ENCODE data around the gene GRK6.
"Not testable (repeated sequence)": the region's sequence is repeated elsewhere in the genome, so short reads cannot be mapped to it uniquely, and the experiment has no call there.

Gene GRK6

GRCh38 chr5:177417081-177417480, 9.4 kb upstream of the GRK6 start:
- not testable (repeated sequence) for H3K27ac ChIP-seq (ENCODE audit: low read depth, low read length); H3K4me3 ChIP-seq (ENCODE audit: low read depth in 1 of 2, low read length in 2 of 2)

GRCh38 chr5:177419046-177419445, 7.4 kb upstream of the GRK6 start:
- Histone ChIP-seq H3K9ac (ENCODE audit: low read length) (no peak overlapping the region), H3K27me3 (ENCODE audit: control insufficient read depth in 1 of 2, insufficient read depth in 2 of 2, low read length in 2 of 2) (no peaks in the 10 kb centered on the region), H3K4me3 (ENCODE audit: low read depth in 1 of 2, low read length in 2 of 2) (no peak overlapping the region), H3K27ac (ENCODE audit: low read depth, low read length) (no peak overlapping the region), H3K36me3 (ENCODE audit: insufficient read depth, low read length) (no peaks in the 10 kb centered on the region), H3K9me3 (ENCODE audit: low read length) (no peaks in the 10 kb centered on the region), H3K4me1 (ENCODE audit: insufficient read depth, low read length) (no peaks in the 10 kb centered on the region)

More at GRCh38 chr5:177417081-177417480, 9.4 kb upstream of the GRK6 start:
- H3K9ac ChIP-seq (ENCODE audit: low read length); H3K9me3 ChIP-seq (ENCODE audit: low read length); H3K27me3 ChIP-seq (ENCODE audit: control insufficient read depth in 1 of 2, insufficient read depth in 2 of 2, low read length in 2 of 2); H3K4me1 ChIP-seq (ENCODE audit: insufficient read depth, low read length); H3K36me3 ChIP-seq (ENCODE audit: insufficient read depth, low read length): not testable (repeated sequence)

DNA sequence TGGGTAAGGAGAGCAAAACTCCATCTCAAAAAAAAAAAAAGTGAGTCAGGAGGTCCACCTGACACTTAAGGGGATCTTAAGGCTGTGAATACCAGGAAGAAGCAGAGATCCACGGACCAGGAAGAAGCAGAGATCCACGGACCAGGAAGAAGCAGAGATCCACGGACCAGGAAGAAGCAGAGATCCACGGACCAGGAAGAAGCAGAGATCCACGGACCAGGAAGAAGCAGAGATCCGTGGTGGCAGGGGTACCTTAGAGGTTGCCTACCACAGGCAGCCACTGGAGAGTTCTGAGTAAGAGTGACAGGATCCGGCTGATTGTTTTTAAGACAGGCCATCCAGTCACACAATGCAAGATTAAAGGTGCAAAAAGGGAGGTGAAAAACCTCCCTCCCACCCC, 6.0 kb upstream of the GRK6 start:
- H3K36me3 ChIP-seq (ENCODE audit: insufficient read depth, low read length); H3K9me3 ChIP-seq (ENCODE audit: low read length); H3K4me3 ChIP-seq (ENCODE audit: low read depth in 1 of 2, low read length in 2 of 2); H3K27me3 ChIP-seq (ENCODE audit: control insufficient read depth in 1 of 2, insufficient read depth in 2 of 2, low read length in 2 of 2); H3K27ac ChIP-seq (ENCODE audit: low read depth, low read length); H3K4me1 ChIP-seq (ENCODE audit: insufficient read depth, low read length); H3K9ac ChIP-seq (ENCODE audit: low read length): not testable (repeated sequence)

DNA sequence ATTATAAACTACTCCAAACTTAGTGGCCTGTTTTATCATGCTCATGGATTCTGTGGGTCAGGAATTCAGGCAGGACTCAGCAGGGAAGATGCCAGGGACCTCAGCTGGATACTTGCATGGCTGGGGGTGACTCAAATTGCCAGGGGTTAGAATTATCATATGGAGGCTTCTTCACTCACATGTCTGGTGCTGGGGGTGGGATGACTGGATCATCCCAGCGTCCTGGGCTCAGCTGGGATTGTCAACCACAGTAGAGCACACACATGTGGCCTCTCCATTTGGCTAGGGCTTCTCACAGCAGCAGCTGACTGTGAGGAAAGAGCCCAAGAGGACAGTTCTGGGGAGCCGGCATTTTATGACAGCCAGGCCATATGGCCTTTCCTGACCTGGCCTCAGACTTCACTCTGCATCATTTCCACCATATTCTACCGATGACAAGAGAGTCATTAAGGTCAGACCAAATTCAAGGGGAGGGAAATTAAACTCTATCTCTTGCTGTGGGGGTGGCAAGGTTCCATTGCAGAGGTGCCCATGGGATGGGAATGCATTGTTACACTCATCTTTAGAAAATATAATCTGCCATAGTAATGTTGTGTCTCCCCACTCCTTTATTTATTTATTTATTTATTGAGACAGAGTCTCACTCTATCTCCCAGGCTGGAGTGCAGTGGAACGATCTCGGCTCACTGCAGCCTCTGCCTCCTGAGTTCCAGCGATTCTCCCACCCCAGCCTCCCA, 5.2 kb upstream of the GRK6 start:
- no peaks in the 10 kb centered on the region for H3K27me3 ChIP-seq (ENCODE audit: control insufficient read depth in 1 of 2, insufficient read depth in 2 of 2, low read length in 2 of 2)
- peaks cover 8% of the 10 kb centered on the region for H3K4me1 ChIP-seq (ENCODE audit: insufficient read depth, low read length)
- H3K36me3 ChIP-seq (ENCODE audit: insufficient read depth, low read length) = no peaks in the 10 kb centered on the region
- no peak overlapping the region for H3K9ac ChIP-seq (ENCODE audit: low read length)
- H3K4me3 ChIP-seq (ENCODE audit: low read depth in 1 of 2, low read length in 2 of 2) = no peak overlapping the region
- no peaks in the 10 kb centered on the region for H3K9me3 ChIP-seq (ENCODE audit: low read length)
- no peak overlapping the region for H3K27ac ChIP-seq (ENCODE audit: low read depth, low read length)

GRCh38 chr5:177423671-177424070, 2.8 kb upstream of the GRK6 start:
- Histone ChIP-seq H3K27me3 (ENCODE audit: control insufficient read depth in 1 of 2, insufficient read depth in 2 of 2, low read length in 2 of 2) (no peaks in the 10 kb centered on the region), H3K4me1 (ENCODE audit: insufficient read depth, low read length) (peaks cover 24% of the 10 kb centered on the region), H3K36me3 (ENCODE audit: insufficient read depth, low read length) (no peaks in the 10 kb centered on the region), H3K27ac (ENCODE audit: low read depth, low read length) (no peak overlapping the region), H3K9me3 (ENCODE audit: low read length) (no peaks in the 10 kb centered on the region), H3K4me3 (ENCODE audit: low read depth in 1 of 2, low read length in 2 of 2) (no peak overlapping the region), H3K9ac (ENCODE audit: low read length) (no peak overlapping the region)

DNA sequence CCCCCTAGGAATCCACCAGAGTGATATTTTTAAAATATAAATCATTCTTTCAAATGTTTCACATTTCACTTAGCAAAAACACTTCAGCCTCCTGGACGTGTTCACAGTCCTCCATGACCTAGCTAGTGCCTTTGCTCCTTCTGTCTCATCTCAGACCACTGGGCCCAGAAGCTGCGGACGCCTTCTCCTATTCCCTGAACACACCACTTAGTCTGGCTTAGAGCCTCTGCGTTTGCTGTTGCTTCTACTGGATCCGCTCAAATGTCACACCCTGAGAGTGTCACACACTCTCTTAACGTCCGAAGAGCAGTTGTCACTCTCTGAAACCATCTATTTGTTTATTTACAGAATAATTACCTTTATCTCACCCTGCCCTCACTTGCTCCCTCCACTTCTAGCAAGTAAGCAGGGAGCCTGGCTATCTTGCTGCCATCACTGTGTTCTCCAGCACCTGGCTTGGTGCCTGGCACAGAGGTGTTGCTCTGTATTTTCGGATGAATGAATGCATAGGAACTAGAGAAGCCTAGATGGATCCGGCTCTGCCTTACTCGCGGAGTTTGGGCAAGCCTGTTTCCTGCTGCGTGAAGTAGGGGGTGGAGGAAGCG, 1.2 kb upstream of the GRK6 start:
- Histone ChIP-seq H3K4me1 (ENCODE audit: insufficient read depth, low read length) (peaks cover 24% of the 10 kb centered on the region), H3K27ac (ENCODE audit: low read depth, low read length) (peak overlapping the region; percentile 75), H3K27me3 (ENCODE audit: control insufficient read depth in 1 of 2, insufficient read depth in 2 of 2, low read length in 2 of 2) (no peaks in the 10 kb centered on the region), H3K4me3 (ENCODE audit: low read depth in 1 of 2, low read length in 2 of 2) (peak overlapping the region; percentile 38 to 50), H3K36me3 (ENCODE audit: insufficient read depth, low read length) (peaks cover 3% of the 10 kb centered on the region), H3K9me3 (ENCODE audit: low read length) (no peaks in the 10 kb centered on the region), H3K9ac (ENCODE audit: low read length) (peak overlapping the region; percentile 6)

DNA sequence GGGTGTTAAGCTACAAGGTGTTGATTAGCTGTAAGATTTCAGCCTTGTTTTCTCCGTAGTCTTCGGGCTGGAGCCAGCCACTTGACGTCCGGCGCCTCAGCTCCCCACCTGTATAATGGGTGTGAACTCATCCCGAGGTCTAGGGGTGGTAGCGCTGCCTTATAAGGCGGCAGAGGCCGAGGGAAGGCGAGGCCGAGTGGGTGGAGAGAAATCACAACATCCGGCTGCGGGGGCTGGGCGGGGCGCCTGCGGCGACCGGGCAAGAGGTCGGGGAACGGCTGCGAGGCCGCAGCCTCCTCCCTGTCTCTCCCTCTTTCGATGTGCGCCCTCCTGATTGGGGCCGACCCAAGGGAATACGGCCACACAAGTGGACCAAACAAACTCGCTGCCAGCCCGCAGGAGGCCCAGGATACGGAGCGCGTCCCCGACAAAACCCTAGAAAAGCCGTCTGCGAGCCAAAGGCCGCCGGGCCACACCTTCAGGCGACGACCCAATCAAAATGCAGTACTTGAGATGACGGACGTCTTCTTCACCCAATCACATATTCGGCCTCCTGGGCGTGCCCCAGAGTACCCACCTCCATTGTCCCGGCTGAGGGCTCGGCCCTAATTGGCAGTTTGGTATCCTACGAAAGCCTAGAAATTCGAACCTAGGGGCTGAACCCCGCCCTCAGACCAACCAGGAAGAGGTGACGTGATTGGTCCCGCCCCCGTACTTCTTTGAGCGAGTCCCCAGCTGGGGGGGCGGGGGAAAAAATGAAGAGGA, 493 bp upstream of the GRK6 start:
- H3K9ac ChIP-seq (ENCODE audit: low read length) = peak overlapping the region; percentile 6
- H3K27ac ChIP-seq (ENCODE audit: low read depth, low read length) = peak overlapping the region; percentile 75
- peaks cover 24% of the 10 kb centered on the region for H3K4me1 ChIP-seq (ENCODE audit: insufficient read depth, low read length)
- no peaks in the 10 kb centered on the region for H3K9me3 ChIP-seq (ENCODE audit: low read length)
- H3K4me3 ChIP-seq (ENCODE audit: low read depth in 1 of 2, low read length in 2 of 2) = peak overlapping the region; percentile 38 to 50
- no peaks in the 10 kb centered on the region for H3K27me3 ChIP-seq (ENCODE audit: control insufficient read depth in 1 of 2, insufficient read depth in 2 of 2, low read length in 2 of 2)
- H3K36me3 ChIP-seq (ENCODE audit: insufficient read depth, low read length) = peaks cover 9% of the 10 kb centered on the region

DNA sequence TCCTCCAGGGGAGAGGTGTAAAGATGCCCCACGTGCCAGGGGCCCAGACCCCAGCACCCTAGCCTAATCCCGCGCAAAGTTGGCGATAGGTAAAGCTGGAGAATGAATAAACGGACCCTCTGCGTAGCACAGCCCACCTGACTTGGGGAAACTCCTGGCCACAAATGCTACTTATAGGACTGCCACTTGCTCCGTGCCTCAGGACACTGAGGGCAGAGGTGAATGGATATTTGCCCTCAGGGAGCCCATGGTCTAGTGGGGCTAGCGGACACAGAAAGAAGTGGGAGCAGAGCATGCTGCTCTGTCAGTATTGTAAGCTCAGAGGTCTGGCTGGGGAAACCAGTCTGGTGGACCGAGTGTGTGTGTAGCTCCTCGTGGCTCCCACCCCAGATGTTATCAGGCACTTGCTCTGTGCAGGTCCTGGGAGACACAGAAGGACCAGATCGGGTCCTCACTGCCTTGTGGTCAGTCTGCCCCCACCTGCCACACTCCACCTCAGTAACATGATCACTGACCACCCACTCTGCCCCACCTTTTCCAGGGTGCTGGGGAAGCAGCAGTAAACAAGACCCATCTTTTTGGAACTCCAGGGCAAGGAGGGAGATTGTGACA, 841 bp downstream of the GRK6 start:
- Histone ChIP-seq H3K9ac (ENCODE audit: low read length) (peak overlapping the region; percentile 92), H3K36me3 (ENCODE audit: insufficient read depth, low read length) (peaks cover 13% of the 10 kb centered on the region), H3K27ac (ENCODE audit: low read depth, low read length) (peak overlapping the region; percentile 20), H3K4me1 (ENCODE audit: insufficient read depth, low read length) (peaks cover 32% of the 10 kb centered on the region), H3K9me3 (ENCODE audit: low read length) (no peaks in the 10 kb centered on the region), H3K4me3 (ENCODE audit: low read depth in 1 of 2, low read length in 2 of 2) (peak overlapping the region; percentile 67 to 80), H3K27me3 (ENCODE audit: control insufficient read depth in 1 of 2, insufficient read depth in 2 of 2, low read length in 2 of 2) (no peaks in the 10 kb centered on the region)

DNA sequence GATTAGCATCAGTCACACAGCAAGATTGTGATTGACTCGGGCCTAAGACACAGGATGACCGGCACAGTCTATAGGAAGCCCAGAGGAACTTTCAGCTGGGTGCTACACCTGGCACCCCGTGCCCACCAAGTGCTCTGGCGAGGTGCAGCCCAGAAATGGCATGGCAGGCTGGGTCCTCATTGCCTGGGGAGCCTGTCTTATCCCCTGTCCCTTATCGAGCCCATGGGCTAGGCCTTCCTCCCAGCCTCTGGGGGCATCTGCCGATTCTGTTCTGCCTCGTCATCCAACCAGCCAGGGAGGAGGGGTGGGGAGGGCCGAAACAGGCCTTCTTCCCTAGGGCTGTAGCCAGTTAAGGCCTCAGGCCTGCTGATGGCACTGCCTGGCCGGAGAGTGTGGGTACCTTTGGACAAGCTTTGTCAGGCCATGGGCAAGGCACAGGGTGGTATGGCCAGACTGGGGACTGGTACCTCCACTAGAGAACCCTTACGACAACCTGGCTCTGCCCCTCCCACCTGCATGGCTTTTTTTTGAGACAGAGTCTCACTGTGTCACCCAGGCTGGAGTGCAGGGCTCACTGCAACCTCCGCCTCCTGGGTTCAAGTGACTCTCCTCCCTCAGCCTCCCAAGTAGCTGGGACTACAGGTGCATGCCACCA, 1.6 kb downstream of the GRK6 start:
- H3K4me1 ChIP-seq (ENCODE audit: insufficient read depth, low read length) = peaks cover 38% of the 10 kb centered on the region
- peak overlapping the region in 1 of 2 donors; percentile 80 for H3K4me3 ChIP-seq (ENCODE audit: low read depth in 1 of 2, low read length in 2 of 2)
- no peaks in the 10 kb centered on the region for H3K27me3 ChIP-seq (ENCODE audit: control insufficient read depth in 1 of 2, insufficient read depth in 2 of 2, low read length in 2 of 2)
- H3K36me3 ChIP-seq (ENCODE audit: insufficient read depth, low read length) = peaks cover 20% of the 10 kb centered on the region
- H3K27ac ChIP-seq (ENCODE audit: low read depth, low read length) = no peak overlapping the region
- H3K9ac ChIP-seq (ENCODE audit: low read length) = peak overlapping the region; percentile 92
- no peaks in the 10 kb centered on the region for H3K9me3 ChIP-seq (ENCODE audit: low read length)

GRCh38 chr5:177428574-177429217, 2.2 kb downstream of the GRK6 start:
- Histone ChIP-seq H3K27ac (ENCODE audit: low read depth, low read length) (peak overlapping the region; percentile 41), H3K4me3 (ENCODE audit: low read depth in 1 of 2, low read length in 2 of 2) (no peak overlapping the region), H3K36me3 (ENCODE audit: insufficient read depth, low read length) (peaks cover 26% of the 10 kb centered on the region), H3K4me1 (ENCODE audit: insufficient read depth, low read length) (peaks cover 38% of the 10 kb centered on the region), H3K9ac (ENCODE audit: low read length) (no peak overlapping the region), H3K27me3 (ENCODE audit: control insufficient read depth in 1 of 2, insufficient read depth in 2 of 2, low read length in 2 of 2) (no peaks in the 10 kb centered on the region), H3K9me3 (ENCODE audit: low read length) (no peaks in the 10 kb centered on the region)

Measured in muscle layer of colon (tissue), 2 donors.